Measurements from ENCODE around the gene COL1A1. TPM values are rescaled to one million over a fixed set of nuclear protein-coding genes. Genes with fewer than 3 reads are reported as not detected.

COL1A1 gene
- 10 to 100 TPM; 15.3 to 72.5 TPM for total RNA-seq
- 10 to 100 TPM in 1 of 2 donors, 1 to 10 TPM in 1; 8.3 to 56.3 TPM for polyA plus RNA-seq

- no peak for DNase-seq (ENCODE audit: low spot score)
- WGBS = 11% methylated on average over 34 of the region's 34 CpGs
Observed at GRCh38 chr17:50201276-50201854, at the start of gene COL1A1. Gene COL1A1 (minus strand): TSS chr17:50201631. CDS start chr17:50201513, 118 bp downstream.

More at GRCh38 chr17:50201276-50201854, at the start of gene COL1A1:
- Histone ChIP-seq H3K4me1 (ENCODE audit: control insufficient read depth in 4 of 4, insufficient read depth in 4 of 4, low read length in 3 of 4) (peaks cover 0 to 18% (median 4%) of the 10 kb centered on the region in 4 donors), H3K9ac (ENCODE audit: low read depth in 1 of 2, low read length in 2 of 2) (peak within 1 kb of the TSS in 1 of 2 donors; percentile 70), H3K27me3 (ENCODE audit: control insufficient read depth in 4 of 4, insufficient read depth in 4 of 4, low read length in 3 of 4) (peaks cover 0 to 2% (median 0%) of the 10 kb centered on the region in 4 donors), H3K27ac (ENCODE audit: low read depth in 1 of 2, low read length in 2 of 2) (peak within 1 kb of the TSS; percentile 68 to 82), H3K36me3 (ENCODE audit: control insufficient read depth in 4 of 4, insufficient read depth in 3 of 4, low read depth in 1 of 4, low read length in 3 of 4) (no peaks in the 10 kb centered on the region), H3K4me3 (ENCODE audit: low read depth in 1 of 3, low read length in 3 of 3) (peak within 1 kb of the TSS; percentile 17 to 47 (median 32)), H3K9me3 (ENCODE audit: control insufficient read depth in 4 of 4, low read length in 3 of 4) (no peaks in the 10 kb centered on the region)
- TF ChIP-seq HNF4A (conservative IDR thresholded peaks at IDR 0.05) (no peak), ATF3 (IDR thresholded peaks at IDR 0.05) (no peak), EGR1 (IDR thresholded peaks at IDR 0.05; ENCODE audit: low read depth in 2 of 2) (no peak), REST (IDR thresholded peaks at IDR 0.05) (no peak), GABPA (IDR thresholded peaks at IDR 0.05 in 1 of 2, conservative IDR thresholded peaks at IDR 0.05 in 1 of 2) (no peak), RXRA (IDR thresholded peaks at IDR 0.05) (no peak), YY1 (IDR thresholded peaks at IDR 0.05) (no peak), CTCF (IDR thresholded peaks at IDR 0.05; ENCODE audit: low read depth, low read length, missing input control) (no peak), SP1 (IDR thresholded peaks at IDR 0.05) (no peak), HNF4G (IDR thresholded peaks at IDR 0.05) (no peak), JUND (IDR thresholded peaks at IDR 0.05) (no peak), TAF1 (conservative IDR thresholded peaks at IDR 0.05) (no peak), FOXA2 (IDR thresholded peaks at IDR 0.05) (no peak), MAX (IDR thresholded peaks at IDR 0.05) (no peak), RAD21 (IDR thresholded peaks at IDR 0.05) (no peak), ZBTB33 (IDR thresholded peaks at IDR 0.05) (no peak), FOXA1 (IDR thresholded peaks at IDR 0.05) (no peak), NR2F2 (IDR thresholded peaks at IDR 0.05) (no peak)

Data from liver (tissue), 9 donors.